Germinal center (tissue), 1 donor: Measurements from ENCODE around the gene RNF11.
"Not testable (repeated sequence)": the region's sequence is repeated elsewhere in the genome, so short reads cannot be mapped to it uniquely, and the experiment has no call there.

ENCODE experiments used
- DNase-seq: peaks from one replicate; pipeline ENCODE4 v3.0.0; 2012; ENCODE audit warnings: mixed read lengths, low spot score

RNF11 gene

GRCh38 chr1:51235673-51236530, at the start of gene RNF11:
RNF11 (plus strand) TSS chr1:51236273; CDS start chr1:51236757, 484 bp downstream.
- peak; percentile 91 for DNase-seq

- DNase-seq, result no peak
Observed at GRCh38 chr1:51188230-51188629, 47.8 kb upstream of the RNF11 start.

- DNase-seq, result peak; percentile 73
Observed at GRCh38 chr1:51189421-51190073, 46.5 kb upstream of the RNF11 start.

- no peak for DNase-seq
Observed at GRCh38 chr1:51190961-51191360, 45.1 kb upstream of the RNF11 start.

- peak; percentile 22 for DNase-seq
Observed at GRCh38 chr1:51192213-51192843, 43.7 kb upstream of the RNF11 start.

- no peak for DNase-seq
Observed at GRCh38 chr1:51193564-51193963, 42.5 kb upstream of the RNF11 start.

- DNase-seq, result no peak
Observed at GRCh38 chr1:51203121-51203873, 32.8 kb upstream of the RNF11 start.

GRCh38 chr1:51203874-51204245, 32.2 kb upstream of the RNF11 start:
- DNase-seq, result no peak

- no peak for DNase-seq
Observed at GRCh38 chr1:51210055-51210454, 26.0 kb upstream of the RNF11 start.

GRCh38 chr1:51210676-51211075, 25.4 kb upstream of the RNF11 start:
- DNase-seq, result no peak

GRCh38 chr1:51214615-51215131, 21.4 kb upstream of the RNF11 start:
- no peak for DNase-seq

GRCh38 chr1:51215169-51215568, 20.9 kb upstream of the RNF11 start:
- DNase-seq, result no peak

GRCh38 chr1:51216631-51217030, 19.4 kb upstream of the RNF11 start:
- DNase-seq, result no peak

GRCh38 chr1:51217101-51217500, 19.0 kb upstream of the RNF11 start:
- no peak for DNase-seq

GRCh38 chr1:51218570-51218969, 17.5 kb upstream of the RNF11 start:
- DNase-seq, result no peak

GRCh38 chr1:51219022-51219421, 17.1 kb upstream of the RNF11 start:
- DNase-seq, result no peak

- not testable (repeated sequence) for DNase-seq
Observed at GRCh38 chr1:51221529-51221928, 14.5 kb upstream of the RNF11 start.

- no peak for DNase-seq
Observed at GRCh38 chr1:51222136-51222787, 13.8 kb upstream of the RNF11 start.

GRCh38 chr1:51222809-51223208, 13.3 kb upstream of the RNF11 start:
- DNase-seq, result no peak

- DNase-seq, result no peak
Observed at GRCh38 chr1:51224255-51224654, 11.8 kb upstream of the RNF11 start.

GRCh38 chr1:51227231-51227960, 8.7 kb upstream of the RNF11 start:
- DNase-seq, result not testable (repeated sequence)
